GM19395 (cell line): Measurements from ENCODE around the gene SHC3.

Source experiments
- ATAC-seq: cut with Tn5 transposase; IDR thresholded peaks from one replicate; pipeline ENCODE4 v1.9.1; 2021; ENCODE audit warnings: mild to moderate bottlenecking, moderate library complexity; ENCODE audit not compliant: unreplicated experiment

The SHC3 gene

DNA sequence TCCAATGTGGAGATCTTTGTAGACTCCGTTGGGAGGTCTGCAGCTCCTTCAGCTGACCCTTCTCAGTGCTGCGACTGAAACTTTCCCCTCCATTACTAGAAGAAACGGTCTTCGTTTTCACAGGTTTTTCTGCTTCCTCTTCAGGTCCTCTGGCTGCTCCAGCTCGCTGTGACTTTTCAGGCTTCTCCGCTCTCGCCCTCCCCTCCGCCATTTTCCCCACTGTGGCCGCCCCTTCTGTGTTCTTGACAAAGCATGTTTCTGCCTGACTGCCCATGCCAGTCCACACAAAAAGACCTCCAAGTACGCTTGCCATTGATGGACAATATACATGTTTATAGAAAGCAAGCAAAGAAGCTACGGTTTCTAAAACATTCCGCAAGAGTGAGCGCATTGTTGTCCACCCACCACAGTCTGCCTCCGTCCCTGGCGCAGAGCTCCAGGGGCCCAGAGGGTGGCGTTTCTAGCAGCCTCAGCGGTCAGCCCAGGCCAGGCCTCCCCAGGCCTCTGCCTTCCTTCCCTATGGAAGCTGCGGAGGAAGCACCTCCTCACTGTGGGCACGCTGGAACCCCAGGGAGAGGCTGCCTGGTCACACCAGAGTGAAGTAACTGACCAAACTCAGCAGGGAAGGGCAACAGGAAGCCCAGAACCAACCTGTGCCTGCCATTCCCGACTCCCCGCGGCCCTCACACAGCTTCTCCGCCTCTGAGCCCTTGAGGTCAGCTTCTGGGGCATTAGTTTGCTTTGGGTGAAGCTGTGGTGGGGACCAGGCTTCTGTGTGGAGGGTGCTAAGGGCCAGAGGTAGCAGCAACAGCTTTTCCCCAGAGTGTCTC, 207.3 kb downstream of the SHC3 start:
- no peak for ATAC-seq

GRCh38 chr9:88969646-88970373, 208.8 kb downstream of the SHC3 start:
- ATAC-seq = no peak

GRCh38 chr9:88968799-88969198, 209.8 kb downstream of the SHC3 start:
- no peak for ATAC-seq

DNA sequence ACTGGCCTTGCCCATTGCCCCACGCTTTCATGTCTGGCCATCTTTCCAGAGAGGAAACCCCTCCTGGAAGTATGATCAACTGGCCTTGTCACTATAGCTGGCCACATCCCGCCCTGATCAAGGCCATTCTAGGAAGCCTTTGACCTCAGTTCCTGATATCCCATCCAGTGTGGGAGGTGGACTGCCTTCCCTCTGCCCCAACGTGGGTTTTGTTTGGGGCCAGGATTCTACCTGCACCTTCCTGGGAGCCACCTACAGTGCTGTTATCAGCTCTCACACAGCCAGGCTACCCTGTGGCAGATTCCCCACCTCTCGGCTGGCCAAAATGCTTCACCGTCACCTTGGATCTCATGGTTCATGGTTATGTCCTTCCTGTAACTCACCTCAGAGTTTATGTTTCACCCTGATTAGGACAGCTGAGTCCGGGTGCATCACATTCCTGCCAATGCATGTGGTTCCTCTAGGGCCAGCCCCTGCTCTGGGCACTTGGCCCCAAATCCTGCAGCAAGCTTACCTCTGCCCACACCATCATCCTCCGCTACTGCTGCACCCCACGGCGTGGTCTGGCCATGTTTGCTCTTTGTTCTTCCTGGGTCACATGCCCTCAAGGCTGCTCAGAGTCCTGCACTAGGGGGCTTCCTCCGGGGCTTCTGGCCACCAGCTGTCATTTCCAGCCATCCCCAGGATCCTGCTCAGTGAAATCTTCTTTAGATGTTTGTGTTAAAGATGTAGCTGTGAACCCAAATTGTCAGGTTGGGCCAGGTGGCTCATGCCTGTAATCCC, 211.5 kb downstream of the SHC3 start:
- ATAC-seq = no peak

- no peak for ATAC-seq
Observed at GRCh38 chr9:88965473-88965872, 213.1 kb downstream of the SHC3 start.

DNA sequence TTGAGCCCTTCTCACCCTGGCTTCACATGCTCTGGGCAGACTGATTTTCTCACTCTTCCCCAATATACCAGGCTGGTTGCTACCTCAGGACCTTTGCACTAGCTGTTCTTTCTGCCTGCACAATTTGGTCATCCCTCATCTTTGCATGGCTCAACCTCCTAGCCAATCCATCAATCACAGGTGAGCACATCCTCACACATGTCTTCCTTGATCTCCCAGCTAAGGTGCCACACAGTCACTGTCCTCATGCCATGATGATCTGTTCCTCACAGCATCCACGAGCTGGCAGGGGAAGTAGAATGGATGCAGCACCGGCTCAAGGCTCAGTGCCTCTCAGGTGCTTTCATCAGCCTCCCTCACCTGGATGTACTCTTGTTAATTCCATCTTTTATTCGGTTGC, 218.0 kb downstream of the SHC3 start:
- ATAC-seq = no peak

DNA sequence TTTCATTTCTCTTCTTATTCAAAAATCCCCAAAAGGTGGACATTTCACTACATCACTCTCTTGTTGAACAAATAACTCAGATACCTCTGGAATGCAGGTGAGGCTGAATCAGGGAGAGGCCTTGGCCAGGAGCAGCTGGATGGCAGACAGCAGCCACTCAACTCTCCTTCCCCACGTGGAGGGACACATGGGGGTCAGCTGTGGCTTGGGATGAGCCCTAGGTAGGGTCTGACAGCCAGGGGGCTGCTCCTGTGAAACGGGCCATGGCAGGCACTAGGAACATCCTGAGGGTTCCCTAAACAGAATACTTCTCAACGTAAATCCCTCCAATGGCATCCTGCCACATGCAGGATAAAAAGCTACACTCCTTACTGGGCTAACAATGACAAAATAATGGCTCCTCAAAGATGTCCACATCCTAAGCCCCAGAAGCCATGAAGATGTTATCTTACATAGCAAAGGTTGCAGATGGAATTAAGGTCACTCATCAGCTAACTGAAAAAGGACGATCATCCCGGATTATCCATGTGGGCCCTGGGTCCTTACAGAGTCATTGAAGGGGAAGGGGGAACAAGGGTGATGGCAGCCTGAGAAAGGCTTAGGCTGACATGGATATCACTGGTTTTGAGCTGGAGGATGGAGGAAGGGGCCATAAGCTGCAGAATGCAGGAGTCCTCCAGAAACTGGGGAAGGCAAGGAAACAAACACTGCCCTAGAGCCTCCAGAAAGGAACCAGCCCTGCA, 218.7 kb downstream of the SHC3 start:
- no peak for ATAC-seq

DNA sequence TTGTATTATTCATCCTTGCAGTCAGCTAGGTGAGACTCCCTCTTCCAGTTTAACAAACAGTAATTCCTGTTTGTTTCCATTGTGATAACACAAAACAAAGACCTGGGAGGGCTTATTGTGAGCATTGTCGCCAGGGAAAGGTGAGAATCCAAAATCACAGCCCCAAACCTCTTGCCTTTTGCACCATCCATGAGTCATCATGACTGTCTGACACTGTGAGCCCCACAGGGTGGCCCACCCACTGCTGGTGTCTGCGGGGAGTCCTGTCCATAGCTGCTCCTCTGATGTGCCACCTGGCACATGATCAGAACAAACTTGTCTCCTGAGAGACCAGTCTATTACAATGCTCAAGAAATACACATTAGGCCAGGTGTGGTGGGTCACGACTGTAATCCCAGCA, 221.1 kb downstream of the SHC3 start:
- ATAC-seq = no peak
